GM19351 (cell line): Measurements from ENCODE around the gene OSBPL5.
"Not testable (repeated sequence)": the region's sequence is repeated elsewhere in the genome, so short reads cannot be mapped to it uniquely, and the experiment has no call there.

Source experiments
- ATAC-seq: cut with Tn5 transposase; IDR thresholded peaks from one replicate; pipeline ENCODE4 v1.9.1; 2021; ENCODE audit warnings: mild to moderate bottlenecking, moderate library complexity; ENCODE audit not compliant: unreplicated experiment

OSBPL5 gene

GRCh38 chr11:3123761-3124733, 41.1 kb downstream of the OSBPL5 start:
- no peak for ATAC-seq

GRCh38 chr11:3123305-3123704, 41.8 kb downstream of the OSBPL5 start:
- no peak for ATAC-seq

DNA sequence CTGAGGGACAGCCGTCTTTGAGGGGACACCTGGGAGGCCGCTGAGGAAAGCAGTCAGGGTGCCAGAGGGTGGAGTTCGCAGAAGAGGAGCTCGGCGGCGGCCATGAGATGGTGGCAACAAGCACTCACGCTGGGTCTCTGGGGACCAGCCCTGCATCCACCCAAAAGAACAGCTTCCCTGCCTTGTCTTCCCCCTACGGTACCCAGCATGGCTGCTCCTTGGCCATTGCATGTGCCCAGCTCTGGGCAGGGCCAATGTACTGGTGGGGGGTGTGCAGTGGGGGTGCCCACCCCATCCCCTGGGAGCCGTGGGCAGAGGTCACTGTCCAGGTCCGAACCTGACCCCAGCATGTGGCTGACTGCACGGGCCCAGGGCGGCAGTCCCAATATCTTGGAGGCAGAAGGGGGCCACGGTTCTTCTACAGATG, 42.3 kb downstream of the OSBPL5 start:
- no peak for ATAC-seq

DNA sequence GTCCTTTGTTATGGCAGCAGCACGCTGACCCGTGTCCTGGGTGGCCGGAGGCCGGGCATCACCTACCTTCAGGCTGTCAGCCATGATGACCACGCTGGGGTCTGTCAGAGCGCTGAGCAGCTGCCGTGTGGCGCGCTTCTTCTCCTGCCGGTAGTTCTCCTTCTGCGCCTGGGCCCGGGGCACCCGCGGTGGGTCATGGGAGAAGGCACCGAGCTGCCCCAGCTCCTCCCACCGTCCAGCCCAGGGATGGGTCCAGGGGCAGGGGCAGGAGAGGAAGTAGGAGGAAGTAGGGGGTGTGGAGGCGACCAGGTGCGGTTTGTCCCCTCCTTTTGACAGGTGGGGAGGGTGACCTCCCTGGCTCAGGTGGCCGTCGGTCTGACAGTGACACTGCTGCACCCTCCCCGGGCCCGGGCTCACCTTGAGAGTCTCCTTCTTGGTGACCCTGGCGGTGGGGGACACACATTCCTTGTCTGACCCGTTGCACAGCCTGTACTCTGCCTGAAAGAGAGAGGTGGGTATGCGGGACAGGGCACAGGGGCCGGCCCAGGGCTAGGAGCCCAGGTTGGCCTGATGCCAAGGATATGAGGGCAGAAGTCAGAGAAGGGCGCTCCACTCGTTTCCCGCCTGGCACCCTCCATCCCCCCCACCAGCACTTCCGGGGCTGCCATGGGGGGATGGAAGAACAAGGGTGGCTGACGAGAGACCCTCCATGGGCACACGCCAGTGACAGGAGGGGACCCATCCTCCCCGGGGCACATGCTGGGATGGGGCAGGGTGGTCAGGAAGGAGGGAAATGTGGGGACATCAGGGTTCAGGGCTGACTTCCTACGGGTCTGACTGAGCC, 43.0 kb downstream of the OSBPL5 start:
- no peak for ATAC-seq

GRCh38 chr11:3121416-3121815, 43.7 kb downstream of the OSBPL5 start:
- no peak for ATAC-seq

GRCh38 chr11:3120071-3120792, 44.9 kb downstream of the OSBPL5 start:
- no peak for ATAC-seq

- ATAC-seq: no peak
These were observed 45.8 kb downstream of the OSBPL5 start for GRCh38 chr11:3119141-3119821.

- no peak for ATAC-seq
These were observed 49.8 kb downstream of the OSBPL5 start for GRCh38 chr11:3115321-3115720.

GRCh38 chr11:3113661-3114060, 51.4 kb downstream of the OSBPL5 start:
- not testable (repeated sequence) for ATAC-seq

DNA sequence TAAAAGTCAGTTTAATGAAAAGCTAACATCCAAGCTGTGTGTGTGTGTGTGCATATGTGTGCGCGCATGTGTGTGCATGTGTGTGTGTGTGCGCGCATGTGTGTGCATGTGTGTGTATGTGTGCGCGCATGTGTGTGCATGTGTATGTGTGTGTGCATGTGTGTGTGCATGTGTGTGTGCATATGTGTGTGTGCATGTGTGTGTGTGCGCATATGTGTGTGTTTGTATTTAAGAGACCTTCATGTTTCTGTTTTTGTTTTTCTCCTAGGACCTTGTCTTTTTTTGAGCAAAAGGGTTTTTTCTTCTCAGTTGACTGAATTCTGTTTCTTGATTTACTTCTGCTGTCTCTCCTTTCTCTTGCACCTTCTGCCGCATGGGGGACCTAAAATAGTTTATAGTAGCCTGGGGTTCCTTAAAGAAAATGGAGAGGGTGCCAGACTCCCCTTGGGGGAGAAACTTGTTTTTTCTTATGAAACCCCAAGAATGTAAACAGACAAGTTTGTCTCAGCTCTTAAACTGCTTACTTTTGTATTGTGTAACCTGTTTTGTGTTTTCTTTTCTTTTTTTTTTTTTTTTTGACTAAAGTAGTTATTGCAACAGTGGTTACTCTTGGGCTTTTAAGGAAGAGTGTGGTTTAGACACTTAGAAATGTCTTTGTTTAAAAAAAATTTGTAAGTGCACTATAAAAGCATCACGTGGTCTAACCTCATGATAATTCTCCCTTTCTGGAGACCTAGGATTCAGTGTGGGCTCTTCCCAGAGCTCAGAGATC, 53.0 kb downstream of the OSBPL5 start:
- ATAC-seq: no peak

GRCh38 chr11:3111466-3111865, 53.6 kb downstream of the OSBPL5 start:
- ATAC-seq: no peak

- no peak for ATAC-seq
These were observed 55.0 kb downstream of the OSBPL5 start for GRCh38 chr11:3109921-3110706.

- no peak for ATAC-seq
These were observed 55.7 kb downstream of the OSBPL5 start for GRCh38 chr11:3109434-3109833.

- no peak for ATAC-seq
These were observed 56.9 kb downstream of the OSBPL5 start for GRCh38 chr11:3108183-3108721.

DNA sequence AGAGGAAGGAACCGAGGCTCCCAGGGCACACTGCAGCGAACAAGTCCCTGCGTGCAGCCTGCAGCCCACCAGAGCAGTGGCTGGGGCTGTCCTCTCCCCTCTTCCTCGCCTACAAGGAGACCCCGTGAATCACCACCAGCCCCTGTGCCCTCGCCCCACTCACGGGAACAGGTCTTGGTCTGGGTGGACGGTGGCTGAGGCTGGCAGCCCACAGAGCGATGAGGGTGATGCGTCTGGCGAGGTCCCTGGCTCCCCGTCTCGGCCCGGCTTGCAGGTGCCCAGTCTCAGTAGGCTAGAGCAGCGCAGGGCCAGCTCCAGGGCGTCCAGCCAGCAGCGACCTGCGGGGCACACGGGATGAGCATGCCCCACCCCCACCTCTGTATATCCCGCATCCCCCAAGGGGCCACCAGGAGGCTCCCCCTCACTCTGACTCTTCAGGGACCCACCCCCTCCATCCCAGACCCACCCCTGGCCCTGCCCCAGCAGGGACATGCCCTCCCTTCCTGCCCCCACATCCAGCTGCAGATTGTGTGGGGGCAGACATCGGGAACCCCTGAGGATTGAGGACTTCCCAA, 57.4 kb downstream of the OSBPL5 start:
- ATAC-seq: no peak

DNA sequence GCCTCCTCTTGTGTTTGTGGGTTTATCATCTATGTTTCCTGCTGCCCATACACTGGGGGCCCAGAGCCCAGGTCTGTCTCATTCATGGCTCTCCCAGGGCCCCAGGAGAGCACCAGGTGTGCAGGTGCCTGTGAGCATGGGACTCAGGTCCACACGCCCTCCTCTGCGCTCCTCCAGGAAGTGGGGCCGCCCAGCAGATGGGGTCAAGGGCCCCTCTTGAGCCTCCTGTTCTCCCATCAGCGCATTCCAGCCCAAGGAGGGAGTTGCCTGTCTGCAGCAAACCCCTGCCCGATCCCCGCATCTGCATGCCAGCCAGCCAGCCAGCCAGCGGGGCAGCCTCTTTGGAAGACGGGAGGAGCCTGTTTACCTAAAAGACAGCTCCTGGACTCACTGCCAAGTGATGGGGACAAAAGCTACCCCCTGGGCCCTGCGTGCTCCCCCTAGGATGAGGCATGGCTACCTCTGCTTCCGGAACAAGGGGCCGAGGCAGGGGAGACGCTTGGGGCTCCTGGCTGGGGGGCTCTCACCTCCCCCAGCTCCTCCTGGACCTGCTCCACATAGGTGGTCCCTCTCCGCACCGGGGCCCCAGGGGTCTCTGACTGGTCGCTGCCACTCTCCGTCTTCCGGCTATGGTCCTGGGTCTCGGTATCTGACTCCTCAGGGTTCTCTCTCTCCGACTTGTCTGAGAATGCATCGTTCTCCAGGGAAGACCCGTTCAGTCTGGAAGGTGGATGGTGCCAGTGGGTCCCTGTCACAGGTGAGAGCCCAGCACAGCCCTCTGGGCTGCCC, 58.2 kb downstream of the OSBPL5 start:
- ATAC-seq: no peak
